ENCODE results near the gene SH3PXD2A.

GRCh38 chr10:103826885-103827284, 28.5 kb downstream of the SH3PXD2A start:
- TF ChIP-seq EZH2 (IDR thresholded peaks at IDR 0.05; ENCODE audit: borderline replicate concordance, insufficient read depth, low read depth, low read length, poor library complexity, severe bottlenecking) (no peak), CTCF (IDR thresholded peaks at IDR 0.05) (no peak)
